Measurements from ENCODE around the gene S100A7.
"Not testable (repeated sequence)": the region's sequence is repeated elsewhere in the genome, so short reads cannot be mapped to it uniquely, and the experiment has no call there.

The S100A7 gene

DNA sequence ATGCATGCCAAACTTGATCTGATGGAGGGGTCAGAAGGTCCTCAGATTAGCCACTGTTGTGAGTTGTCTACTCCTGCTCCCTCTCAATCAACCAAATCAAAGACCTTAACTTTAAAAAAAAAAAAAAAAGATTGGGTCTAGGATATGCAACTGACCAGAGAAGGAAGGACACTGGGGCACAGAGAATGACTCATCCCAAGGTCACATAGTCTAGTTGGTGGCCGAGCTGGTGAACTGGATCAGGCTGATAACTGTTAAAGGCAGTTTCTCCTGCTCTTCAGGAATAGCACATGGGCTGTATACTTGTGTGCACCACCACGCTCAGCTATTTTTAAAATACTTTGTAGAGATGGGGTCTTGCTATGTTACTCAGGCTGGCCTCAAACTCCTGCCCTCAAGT lies 14.8 kb upstream of the S100A7 start:
- DNase-seq = no peak

DNA sequence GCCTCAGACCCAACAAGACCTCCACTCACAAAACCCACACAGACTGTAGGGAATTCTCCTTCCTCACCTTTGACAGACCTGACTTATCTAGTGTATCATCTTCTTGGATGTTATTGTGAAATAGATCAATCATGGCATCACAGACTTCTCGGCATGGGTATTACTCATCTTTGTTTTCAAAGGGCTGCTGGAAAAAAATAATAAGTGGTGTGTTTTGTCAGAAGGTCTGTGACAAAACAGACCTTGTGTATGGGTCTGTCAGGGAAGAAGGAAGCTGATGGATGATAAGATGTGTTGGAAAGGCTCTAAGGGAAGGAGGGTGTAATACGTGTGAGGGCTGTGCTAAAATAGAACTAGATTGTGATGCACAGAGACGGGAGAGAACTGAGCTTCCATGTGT lies 13.9 kb upstream of the S100A7 start:
- DNase-seq = no peak

DNA sequence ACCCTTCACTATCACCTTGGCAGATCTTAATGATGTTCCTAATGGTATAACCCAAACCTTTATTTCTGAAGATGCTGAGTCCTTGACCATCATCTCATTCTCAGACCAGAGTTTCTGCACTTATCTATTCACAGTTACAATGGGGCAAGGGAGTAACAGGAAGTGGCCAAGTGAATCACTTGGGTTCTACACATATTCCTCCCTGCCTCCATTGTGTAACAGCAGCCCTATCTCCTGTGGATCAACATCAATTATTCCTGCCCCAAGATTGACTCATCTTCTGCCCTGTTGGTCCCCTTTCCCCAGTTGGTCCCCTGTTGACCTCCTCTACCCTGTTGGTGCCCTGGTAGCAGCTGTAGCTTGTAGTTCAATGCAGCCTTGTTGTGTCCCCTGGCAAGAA lies 10.3 kb upstream of the S100A7 start:
- DNase-seq = no peak

DNA sequence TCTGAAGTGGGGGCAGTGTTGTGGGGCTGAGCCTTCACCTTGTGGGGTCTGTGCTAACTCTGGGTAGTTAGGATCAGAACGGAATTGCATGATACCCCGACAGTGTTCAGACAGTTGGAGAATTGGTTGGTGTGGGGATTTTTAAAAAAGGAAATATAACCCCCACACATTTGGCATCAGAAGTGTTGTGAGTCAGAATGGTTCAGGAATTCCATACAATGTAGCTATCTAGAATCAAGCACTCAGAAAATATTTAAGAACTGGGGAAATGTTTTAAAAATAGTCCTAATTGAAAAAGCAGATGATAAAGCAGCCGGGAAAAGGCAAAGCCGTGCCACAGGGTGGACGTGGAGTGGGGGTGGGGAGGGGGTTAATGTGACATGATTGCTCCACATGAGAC lies 6.5 kb upstream of the S100A7 start:
- no peak for DNase-seq

DNA sequence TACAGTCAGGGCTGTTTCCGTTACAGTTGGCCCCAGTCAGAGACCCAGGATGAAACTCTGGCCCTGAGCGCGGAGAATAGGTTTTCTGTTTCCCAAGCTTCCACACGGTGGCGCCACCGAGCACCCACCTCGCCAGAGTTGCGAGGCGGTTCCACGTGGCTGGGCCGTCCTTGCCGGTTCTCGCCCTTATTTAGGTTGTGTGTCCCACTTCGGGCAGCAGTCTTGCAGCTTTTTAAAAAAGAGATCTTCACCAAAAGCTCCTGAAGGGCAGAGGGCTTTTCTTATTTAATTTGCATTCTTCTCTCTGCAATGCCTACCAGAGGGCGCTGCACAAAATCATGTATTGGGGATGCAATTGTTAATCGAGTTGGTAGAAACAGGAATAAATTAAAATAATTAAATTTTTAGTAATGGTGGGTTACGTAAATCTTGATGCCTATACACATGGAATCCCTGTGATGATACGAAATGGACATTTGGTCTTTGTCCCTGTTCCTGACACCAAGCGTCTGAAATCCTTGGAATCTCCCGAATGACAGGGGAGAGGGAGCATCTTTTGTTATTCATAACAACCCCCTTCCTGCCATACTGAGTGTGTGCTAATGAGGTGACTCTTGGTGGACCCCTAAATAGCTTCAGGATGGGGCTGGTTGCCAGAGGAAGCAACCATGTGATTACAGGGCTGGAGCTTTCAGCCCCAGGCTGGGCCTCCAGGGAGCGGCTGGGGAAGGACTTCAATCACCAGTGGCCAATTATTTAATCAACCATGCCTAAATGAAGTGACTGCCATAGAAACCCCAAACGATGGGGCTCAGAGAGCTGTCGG lies 5.6 kb upstream of the S100A7 start:
- no peak for DNase-seq

DNA sequence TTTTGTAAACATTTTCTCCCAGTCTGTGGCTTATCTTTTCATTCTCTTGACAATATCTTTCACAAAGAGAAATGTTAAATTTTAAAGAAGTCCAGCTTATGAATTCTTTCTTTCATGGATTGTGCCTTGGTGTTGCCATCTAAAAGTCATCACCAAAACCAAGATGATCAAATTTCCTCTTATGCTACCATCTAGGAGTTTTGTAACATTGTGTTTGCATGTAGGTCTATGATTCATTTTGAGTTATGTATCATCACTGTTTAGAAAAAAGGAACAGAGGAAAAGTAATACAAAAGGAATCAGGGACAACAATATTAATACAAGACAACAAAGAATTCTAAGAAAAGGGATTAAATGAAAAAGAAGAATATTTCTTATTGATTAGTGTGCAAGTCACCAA lies 2.3 kb upstream of the S100A7 start:
- not testable (repeated sequence) for DNase-seq

DNA sequence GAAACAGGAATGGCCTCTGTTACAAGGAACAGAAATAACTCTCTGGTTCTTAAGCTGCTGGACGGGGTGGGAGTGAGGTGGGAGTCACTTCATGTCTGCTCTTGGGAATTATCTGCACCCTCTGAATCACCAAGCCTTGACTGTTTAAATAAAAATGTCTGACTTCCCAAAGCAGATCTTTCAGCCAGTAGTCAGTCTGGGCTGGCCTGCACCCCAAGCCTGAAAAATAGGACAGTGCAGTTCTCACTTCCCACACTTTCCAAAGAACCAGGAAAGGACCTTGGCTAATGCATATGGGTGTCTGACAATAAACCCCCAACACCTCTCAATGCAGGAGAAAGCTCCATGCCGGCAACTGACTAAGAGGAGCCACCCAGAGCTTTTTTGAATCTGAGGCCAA lies 796 bp downstream of the S100A7 start:
- DNase-seq = no peak

DNA sequence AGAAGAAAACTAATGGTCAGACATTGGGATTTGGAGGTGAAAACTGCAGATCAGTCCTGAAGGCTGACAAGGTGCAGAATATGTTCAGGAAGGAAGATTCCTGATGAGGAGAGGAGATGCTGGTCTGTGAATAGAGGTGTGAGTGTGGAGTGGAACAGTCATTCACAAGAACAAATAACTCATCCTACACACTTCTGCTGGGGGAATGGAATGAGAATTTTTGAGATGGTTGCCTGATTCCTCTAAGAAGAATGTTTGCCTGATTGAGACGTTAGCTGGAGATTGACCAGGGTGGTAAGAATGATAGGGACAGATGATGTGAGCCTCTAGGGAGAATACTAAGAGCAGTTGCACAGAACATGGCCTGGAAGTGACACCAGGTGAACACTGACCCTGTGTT lies 4.1 kb downstream of the S100A7 start:
- no peak for DNase-seq

DNA sequence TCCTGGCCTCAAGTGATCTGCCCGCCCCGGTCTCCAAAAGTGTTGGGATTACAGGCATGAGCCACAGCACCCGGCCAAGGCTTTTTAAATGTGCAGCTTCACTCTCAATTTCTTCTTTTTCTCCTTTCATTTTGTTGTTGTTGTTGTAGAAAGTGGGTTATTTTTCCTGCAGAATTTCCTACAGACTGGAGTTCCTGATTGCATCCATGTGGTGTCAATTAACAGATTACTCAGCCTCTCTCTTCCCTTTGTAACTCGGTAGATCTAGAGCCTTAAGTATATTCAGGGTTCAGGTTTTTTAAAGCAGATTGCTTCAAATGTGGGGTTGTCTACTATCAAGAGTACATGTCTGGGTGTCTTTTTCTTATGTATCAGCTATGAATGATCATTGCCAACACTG lies 11.6 kb downstream of the S100A7 start:
- DNase-seq = not testable (repeated sequence)

DNA sequence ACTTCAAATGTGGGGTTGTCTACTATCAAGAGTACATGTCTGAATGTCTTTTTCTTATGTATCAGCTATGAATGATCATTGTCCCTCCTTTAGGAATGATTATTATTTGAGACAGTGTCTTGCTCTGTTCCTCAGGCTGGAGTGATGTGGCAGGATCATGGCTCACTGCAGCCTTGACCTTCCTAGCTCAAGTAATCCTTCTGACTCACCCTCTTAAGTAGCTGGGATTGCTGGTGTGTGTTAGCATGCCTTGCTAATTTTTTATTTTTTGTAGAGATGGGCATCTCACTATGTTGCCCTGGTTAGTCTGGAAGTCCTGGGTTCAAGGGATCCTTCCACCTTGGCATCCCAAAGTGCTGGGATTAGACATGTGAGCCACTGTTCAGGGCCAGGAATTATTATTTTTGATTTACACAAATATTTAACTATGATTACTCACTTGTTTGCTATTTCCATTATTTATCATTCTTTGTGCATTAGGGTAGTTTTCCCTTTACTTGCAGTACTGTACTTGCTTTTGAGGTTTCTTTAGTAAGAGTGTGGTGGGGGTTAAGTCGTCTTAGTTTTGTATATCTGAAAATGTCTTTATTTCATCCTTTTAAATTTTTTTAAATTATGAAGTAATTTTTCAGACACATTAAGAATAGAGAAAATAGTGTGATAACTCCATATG lies 12.8 kb downstream of the S100A7 start:
- no peak for DNase-seq

DNA sequence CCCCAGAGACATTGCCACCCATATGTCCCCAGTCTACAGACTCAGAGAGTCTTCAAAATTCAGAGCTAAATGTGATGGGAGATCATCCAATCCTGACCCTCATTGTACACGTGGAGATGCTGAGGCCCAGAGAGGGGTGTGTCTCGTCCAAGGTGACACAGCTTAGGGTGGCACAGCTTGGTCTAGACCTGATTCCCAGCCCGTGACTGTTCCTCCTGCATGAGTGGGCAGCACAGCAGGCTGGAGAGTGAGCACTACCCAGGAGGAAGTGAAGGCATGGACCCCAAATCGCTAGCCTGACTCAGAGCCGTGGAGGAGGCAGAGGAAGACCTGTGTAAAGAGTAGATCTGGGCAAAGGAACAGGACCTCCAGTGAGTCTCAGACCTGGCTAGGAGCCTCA lies 16.4 kb downstream of the S100A7 start:
- no peak for DNase-seq

DNA sequence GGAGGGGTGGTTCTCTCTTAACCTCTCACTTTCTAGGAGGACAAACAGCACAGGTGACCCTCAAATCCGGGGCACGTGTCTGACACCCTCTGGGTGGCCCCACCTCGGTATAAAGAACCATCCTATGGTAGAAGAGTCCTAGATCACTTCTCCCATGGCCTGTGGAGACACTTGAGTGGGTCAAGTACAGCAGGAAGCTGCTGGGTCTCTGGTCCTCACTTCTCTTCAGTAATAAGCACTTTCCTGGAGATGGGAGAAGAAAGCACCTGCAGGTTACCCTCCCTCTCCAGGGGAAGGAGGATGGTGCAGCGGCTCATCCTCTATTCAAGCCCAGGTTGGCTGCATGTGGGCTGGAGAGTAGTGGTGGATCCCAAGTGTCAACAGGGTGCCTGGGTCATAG lies 17.0 kb downstream of the S100A7 start:
- no peak for DNase-seq

DNA sequence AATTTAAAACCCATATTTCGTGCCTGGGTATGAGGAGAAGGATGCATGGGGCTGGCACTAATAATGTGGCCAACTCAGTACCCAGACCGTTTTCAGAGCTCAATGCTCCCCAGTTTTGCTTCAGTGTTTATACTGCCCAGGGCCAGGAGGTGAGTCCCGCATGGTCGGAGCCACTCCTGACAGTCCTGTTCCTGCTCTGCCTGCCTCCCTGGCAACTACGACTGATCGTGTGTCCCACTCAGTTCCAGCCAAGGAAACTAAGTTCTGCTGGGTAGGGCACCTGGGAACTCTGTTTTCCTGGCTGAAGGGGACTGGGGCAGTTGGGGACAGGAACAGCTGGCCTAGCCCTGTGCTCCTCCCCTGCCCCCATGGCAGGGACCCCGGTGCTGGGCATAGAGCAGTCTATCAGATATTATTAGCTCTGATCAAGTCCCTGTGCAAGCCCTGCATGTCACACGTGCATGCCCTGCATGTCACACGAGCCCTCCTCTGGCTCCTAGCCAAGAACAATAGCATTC lies 19.2 kb downstream of the S100A7 start:
- peak; percentile 84 for DNase-seq

DNA sequence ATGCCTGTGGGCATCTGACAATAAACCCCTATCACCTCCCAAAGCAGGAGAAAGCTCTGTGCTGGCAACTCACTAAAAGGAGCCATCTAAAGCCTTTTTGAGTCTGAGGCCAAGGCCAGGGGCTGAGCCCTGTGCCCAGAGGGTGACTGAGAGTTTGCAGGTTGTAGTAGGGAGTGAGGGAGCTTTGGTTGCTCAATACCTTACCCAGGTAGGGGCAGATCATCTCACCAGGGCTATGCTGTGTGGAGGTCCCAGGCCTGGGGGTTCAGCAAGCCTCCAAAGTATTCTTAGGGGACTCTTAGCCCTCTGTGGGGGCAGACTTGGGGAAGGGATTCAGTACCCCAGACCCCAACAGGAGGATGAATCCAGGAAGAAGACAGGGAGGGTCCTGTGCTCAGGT lies 21.2 kb downstream of the S100A7 start:
- no peak for DNase-seq

DNA sequence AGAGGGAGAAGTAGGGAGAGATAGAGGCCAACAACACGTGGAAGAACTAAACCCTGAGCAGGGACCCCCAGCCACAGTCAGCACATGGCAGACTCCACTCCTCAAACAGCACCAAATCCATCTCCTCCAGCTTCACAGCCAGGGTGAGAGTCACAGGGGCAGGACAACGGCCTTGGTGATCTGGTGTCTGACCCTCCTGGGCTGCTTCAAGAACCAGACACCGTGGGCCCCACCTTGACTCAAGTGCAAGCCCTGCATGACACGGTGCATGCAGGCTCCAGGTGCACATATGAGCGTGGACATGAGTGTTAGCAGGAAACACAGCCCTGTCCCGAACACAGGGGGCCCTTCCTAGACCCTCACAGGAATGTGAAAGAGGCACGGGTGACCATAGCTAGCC lies 21.9 kb downstream of the S100A7 start:
- DNase-seq = no peak

DNA sequence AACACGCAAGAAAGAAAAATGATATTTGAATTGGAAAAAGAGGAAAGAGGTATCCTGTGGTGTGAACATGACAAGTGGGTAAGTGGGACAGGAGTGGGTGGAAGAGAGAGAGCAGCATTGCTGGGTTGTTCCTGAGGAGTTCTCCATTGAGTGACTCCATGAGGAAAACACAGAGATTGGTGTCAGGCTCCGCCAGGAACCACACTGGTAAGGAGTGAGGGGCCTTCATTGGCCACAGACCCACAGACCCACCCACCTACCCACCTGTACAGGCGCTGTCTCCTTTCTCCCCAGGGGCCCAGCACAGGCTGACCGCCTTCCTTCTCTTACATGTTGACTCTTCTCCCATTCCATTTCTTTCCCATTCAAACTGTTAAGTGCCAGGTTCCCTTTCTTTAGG lies 23.2 kb downstream of the S100A7 start:
- DNase-seq = no peak

DNA sequence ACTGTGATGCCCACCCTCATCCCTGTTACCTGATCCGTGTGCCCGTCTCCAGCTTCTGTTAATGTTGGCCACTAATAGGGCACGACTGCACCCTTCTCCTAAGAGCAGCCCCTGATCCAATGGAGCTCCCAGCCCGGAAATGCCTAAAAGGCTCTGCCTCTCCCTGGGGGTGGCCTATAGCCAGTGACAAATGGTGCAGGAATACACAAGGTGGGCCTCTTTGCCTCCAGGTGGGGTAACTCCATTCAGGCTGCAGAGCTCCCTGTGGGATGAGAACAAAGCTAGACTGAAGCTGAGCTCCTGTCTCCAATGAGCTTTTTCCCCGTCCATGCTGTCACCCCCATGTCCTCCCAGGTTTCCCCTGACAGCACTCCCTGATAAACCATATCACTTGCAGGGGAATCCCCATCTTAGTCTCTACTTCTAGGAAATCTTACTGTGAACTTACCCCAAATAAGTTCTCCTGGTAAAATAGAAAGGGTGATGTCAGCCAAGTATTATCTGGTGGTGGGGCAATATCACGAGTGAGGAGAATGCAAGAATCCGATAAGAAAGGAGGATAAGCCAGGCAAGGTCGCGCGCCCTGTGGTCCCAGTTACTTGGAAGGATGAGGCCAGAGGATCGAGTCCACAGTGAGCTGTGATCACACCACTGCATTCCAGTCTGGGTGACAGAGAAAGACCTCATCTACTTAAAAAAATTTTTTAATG lies 25.6 kb downstream of the S100A7 start:
- no peak for DNase-seq

DNA sequence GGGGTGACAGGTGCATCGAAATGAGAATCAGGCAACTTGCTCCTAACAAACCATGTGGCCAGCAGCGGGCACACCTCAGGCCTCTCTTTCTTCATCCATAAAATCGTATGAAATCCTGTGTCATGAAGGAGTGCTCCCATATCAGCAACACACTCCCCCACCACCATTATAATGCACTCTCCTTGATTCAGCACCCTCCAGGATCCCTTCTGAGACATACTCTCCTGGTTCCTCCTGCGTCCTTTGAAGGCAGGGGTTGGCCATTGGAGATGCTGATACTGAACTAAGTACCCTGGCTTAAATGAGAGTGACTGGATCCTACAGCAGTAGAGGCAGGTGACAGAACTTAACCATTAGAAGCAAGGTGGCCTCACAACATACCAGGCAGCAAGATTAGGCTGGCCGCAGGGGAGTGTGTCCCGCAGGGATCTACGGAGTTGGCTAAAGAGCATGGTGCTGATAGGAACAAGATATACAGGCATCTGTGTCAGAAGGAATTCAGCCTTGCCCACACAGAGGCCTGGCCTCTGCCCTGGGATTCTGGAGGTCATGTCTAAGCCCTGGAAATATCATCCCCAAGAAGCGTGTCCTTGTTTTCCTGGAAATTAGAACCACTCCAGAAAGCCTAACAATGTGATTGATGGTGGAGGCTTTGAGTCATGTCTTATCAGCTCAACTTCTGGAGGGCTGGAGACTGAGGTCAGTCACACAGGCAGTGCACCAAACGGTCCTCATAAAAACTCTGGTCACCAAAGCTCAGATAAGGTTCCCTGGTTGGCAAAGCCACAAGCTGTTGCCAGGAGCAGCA lies 27.4 kb downstream of the S100A7 start:
- DNase-seq = no peak

DNA sequence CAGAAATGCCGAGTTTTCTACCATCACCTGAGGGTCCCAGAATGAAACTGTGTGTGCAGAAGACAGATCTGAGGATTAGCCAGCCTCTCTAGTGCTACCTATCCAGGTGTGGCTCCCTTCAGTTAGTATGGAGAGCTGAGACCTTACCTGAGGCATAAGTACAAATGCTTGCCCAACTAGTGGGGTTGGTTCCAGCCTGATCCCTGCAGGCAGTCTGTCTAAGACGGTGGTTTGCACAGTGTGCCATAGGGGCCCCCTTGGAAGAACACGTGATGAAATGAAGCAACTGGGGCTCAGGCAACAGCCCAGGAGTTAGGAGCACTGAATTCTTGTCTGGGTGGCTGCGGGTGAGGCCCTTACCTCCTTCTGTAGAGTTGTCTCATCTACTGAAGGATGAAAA lies 28.5 kb downstream of the S100A7 start:
- no peak for DNase-seq

DNA sequence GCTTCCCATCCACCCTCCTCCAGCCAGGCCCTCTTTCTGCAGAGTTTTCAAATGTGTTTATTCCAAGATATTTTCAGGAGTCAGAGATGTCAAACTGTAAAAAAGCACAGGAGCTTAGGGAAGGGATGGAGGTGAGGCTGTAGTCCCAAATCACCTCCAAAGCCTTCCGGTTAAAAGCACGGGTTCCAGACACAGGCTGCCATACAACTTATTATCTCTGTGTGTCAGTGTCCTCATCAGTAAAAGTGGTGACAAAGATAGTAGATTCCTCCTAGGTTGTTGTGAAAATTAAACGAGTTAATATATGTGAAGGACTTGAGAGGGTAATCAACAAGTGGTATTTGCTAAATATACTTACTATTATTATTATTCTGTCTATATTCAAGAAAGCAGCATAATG lies 29.0 kb downstream of the S100A7 start:
- no peak for DNase-seq

DNA sequence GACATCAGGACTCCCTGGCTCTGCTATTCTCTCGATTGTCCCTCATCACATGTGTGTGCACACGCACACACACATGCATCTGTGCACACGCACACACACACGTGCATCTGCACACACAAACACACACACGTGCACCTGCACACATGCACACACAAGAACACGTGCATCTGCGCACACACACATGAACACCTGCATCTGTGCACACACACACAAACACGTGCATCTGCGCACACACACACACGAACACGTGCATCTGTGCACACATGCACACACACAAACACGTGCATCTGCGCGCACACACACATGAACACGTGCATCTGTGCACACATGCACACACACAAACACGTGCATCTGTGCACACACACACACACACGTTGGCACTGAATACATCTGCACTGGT lies 29.4 kb downstream of the S100A7 start:
- DNase-seq = no peak

DNA sequence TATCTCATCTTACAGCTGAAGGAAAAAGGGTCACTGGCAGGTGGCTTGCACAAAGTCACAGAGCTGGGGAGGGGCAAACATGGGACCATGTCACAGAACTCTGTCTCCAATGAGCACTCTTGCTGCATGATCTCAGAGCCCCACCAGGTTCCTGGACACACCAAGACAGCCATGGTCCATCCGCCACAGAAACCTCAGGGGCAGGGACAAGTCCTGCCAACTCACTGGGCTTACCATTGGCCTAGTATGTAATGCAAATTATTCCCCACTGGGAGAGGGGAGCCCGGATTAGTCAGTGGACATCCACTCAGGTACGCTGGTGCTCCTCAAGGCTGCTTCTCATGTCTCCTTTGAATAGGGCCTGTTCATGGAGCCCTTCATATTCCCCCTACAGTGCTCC lies 29.9 kb downstream of the S100A7 start:
- no peak for DNase-seq

DNA sequence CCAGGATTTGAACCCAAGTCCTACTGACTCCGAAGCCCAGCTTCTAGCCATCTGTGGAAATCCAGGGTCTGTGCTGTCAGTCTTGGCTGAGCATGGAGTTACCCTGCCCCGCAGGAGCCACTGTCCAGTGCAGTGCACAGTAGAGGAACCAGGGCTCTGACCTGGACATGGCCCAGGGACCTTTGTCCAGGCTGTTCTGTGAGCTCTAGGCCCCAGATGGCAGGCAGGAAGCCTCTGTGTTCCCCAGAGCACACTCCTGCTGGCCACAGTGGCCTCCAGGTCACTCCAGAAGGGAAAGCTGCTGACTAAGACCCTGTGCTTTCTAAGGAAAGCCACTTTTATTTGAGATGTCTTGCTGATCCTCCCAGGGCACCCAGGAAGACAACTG lies 30.3 kb downstream of the S100A7 start:
- no peak for DNase-seq

Data from DMS153 (cell line).